BJ (cell line): ENCODE measurements around the gene MUC6. TPM values are rescaled to one million over a fixed set of nuclear protein-coding genes. Genes with fewer than 3 reads are reported as not detected.

Experiments
- CTCF ChIA-PET: fragments of 350-600 bp; formaldehyde crosslinking; extraction: SDS; loops from one replicate; lab custom pipeline; 2021; ENCODE audit warnings: antibody characterized with exemption, inconsistent platforms; lab: Yijun Ruan, JAX
- POLR2A ChIA-PET: fragments of 300-600 bp; sonication (Branson Sonifier 250); formaldehyde crosslinking; extraction: SDS; loops from one replicate; lab custom pipeline; 2021; ENCODE audit warnings: antibody characterized with exemption; lab: Charles Lee
- DNase-seq: peaks from one replicate; pipeline ENCODE4 v3.0.0-alpha.2; 2011; ENCODE audit warnings: low read depth
- H3K27me3 ChIP-seq: 2 replicates; pipeline ENCODE4 v1.6.0; 2011; ENCODE audit warnings: low read length; ENCODE audit not compliant: control insufficient read depth, insufficient read depth
- H3K36me3 ChIP-seq: 2 replicates; pipeline ENCODE4 v1.5.1; 2011; ENCODE audit warnings: low read length; ENCODE audit not compliant: control insufficient read depth, insufficient read depth
- H3K4me3 ChIP-seq: 2 replicates; pipeline ENCODE4 v1.5.1; 2011; ENCODE audit warnings: low read depth, mild to moderate bottlenecking, control low read depth, low read length
- polyA plus RNA-seq: library from polyadenylated mRNA; depleted of rRNA; stranded (reverse); fragments of >200 nt; gene quantifications from 2 replicates; pipeline ENCODE4 v1.2.3, GENCODE V29; 2011
- TF ChIP-seq, protein P1 (sequence below): IDR thresholded peaks from 2 replicates; pipeline ENCODE4 v1.5.1; 2011; ENCODE audit warnings: low read depth, mild to moderate bottlenecking, control low read depth, inconsistent platforms, low read length, moderate library complexity; ENCODE audit not compliant: insufficient read depth

The MUC6 gene
- polyA plus RNA-seq, 1 experiment, result not detected

DNA sequence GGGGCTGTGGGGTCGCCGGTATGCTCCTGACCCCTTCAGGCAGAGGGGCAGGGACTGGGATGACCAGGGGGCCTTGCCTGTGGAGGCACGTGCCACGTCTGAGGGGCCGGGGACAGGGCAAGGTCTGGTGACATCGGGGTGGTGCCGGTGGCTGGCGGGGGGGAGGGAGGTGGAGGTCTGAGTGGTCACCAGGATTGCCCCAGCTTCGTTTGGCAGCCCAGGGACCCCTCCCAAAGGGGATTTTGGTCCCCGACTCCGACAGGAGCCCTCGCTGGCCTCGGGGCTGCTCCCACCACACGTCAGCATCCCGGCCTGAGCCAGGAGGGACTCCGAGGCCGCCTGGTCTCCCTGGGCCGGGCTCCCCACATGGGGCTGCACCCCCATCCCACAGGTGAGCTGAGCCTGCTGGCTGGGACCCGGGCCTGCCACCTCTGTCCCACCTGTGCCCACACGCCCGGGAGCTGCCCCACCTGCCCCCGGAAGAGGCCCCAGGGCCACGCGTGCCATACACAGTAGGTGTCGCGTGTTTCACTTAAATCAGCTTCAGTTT lies 1.1 kb upstream of the MUC6 start:
- no peak overlapping the region for H3K4me3 ChIP-seq
- TF ChIP-seq, protein P1, sequence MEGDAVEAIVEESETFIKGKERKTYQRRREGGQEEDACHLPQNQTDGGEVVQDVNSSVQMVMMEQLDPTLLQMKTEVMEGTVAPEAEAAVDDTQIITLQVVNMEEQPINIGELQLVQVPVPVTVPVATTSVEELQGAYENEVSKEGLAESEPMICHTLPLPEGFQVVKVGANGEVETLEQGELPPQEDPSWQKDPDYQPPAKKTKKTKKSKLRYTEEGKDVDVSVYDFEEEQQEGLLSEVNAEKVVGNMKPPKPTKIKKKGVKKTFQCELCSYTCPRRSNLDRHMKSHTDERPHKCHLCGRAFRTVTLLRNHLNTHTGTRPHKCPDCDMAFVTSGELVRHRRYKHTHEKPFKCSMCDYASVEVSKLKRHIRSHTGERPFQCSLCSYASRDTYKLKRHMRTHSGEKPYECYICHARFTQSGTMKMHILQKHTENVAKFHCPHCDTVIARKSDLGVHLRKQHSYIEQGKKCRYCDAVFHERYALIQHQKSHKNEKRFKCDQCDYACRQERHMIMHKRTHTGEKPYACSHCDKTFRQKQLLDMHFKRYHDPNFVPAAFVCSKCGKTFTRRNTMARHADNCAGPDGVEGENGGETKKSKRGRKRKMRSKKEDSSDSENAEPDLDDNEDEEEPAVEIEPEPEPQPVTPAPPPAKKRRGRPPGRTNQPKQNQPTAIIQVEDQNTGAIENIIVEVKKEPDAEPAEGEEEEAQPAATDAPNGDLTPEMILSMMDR, result no peak
- ChIA-PET POLR2A (no interaction called here), CTCF (no interaction called here)
- H3K27me3 ChIP-seq, result no peaks in the 10 kb centered on the region; the same call in 1 of the 2 replicates
- no peaks in the 10 kb centered on the region for H3K36me3 ChIP-seq
- no peak for DNase-seq

DNA sequence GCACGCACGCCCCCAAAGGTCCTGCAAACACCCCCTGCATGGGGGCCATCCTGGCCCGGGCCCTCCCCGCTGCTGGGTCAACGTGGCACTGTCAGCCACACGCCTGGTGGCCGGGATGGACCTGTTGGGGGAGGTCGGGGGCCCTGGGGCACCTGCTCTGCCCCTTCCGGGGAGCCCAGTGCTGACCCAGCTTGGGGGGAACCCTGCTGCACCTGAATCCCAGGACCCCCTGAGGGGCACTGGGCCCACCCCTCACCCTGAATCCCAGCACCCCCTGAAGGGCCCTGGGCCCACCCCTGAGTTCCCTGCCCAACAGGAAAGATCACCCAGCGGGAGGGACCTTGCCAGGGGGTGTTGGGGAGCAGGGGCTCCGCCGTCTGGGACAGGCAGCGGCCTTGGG lies 413 bp upstream of the MUC6 start:
- CTCF ChIA-PET, result no interaction called here
- Histone ChIP-seq H3K27me3 (no peaks in the 10 kb centered on the region; the same call in 1 of the 2 replicates), H3K4me3 (no peak overlapping the region), H3K36me3 (no peaks in the 10 kb centered on the region)
- POLR2A ChIA-PET, result no interaction called here
- DNase-seq, result no peak
- TF ChIP-seq, protein P1, result no peak

DNA sequence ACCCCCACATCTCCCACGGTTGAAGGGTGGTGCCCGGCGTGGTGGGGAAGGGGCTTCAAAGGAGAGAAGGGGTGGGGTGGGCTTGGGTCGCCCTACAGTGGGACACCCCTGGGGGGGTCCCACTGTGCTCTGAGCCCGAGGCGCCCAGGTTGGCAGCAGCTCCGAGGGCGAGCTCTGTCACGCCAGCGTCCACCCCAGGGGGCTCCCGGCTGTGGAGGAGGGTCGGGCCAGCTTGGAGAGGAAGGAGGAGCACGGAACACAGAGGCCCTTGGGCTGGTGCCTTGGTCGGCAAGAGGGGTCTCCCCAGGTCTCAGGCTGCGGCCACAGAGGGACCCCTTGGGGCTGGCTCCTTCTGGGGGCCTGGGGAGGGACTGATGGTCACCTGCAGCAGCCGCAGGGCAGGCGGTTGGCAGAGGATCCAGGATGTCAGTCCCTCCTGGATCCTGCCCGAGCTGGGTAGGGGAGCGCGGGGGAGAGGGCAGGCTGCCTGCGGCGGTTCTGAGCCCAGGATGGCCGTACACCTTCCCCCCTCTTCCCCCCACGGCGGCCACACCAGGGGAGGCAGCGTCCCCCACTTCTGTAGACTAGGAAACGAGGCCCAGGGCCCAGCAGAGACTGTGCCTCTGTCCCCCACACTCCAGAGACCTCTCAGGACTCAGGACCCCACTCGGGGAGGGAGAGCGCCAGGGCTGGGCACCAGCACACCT lies 788 bp downstream of the MUC6 start:
- DNase-seq, result no peak
- ChIA-PET CTCF (no interaction called here), POLR2A (no interaction called here)
- no peak overlapping the region for H3K4me3 ChIP-seq
- no peaks in the 10 kb centered on the region; the same call in 1 of the 2 replicates for H3K27me3 ChIP-seq
- H3K36me3 ChIP-seq, result no peaks in the 10 kb centered on the region
- TF ChIP-seq, protein P1, result no peak

DNA sequence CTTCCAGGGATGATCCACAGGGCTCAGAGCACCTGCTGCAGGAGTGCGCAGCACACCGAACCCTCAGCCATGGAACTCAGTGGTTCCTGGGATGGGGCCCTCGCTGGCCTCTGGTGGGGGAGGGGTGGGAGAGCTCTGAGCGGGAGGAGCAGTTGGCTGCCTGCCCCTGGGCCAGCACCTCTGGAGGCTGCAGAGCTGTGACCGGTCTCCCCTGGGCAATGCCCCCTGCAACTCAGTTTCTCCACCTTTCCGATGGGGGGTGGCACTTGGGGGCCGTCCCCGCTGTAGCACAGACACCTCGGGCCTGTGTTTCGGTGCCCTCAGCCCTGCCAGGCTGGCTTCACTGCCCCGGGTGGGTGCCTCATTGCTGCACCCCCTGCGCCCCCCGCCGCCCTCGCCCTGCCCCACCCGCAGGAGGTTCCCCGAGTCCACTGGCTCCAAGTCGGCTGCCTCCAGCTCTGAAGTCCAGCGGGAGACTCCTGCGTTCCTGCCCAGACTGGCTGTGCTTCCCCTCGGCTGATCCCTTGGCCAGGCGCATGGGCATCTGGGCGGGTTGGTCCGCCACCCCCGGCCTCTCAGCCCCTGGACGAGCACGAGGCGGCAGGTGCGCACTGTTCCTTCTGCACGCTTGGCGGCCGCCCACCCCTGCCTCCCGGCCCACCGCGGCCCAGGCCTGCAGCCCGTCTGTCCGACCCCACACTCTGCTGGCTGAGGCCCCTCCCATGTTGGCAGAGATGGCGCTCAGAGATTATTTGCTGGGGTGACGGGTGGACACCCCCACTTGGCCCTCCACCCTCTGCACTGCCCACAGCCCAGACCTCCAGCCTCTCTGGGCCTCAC lies 1.8 kb downstream of the MUC6 start:
- ChIA-PET CTCF (no interaction called here), POLR2A (no interaction called here)
- no peak for DNase-seq
- no peaks in the 10 kb centered on the region for H3K36me3 ChIP-seq
- H3K4me3 ChIP-seq, result no peak overlapping the region
- TF ChIP-seq, protein P1, result no peak
- H3K27me3 ChIP-seq, result no peaks in the 10 kb centered on the region; the same call in 1 of the 2 replicates

DNA sequence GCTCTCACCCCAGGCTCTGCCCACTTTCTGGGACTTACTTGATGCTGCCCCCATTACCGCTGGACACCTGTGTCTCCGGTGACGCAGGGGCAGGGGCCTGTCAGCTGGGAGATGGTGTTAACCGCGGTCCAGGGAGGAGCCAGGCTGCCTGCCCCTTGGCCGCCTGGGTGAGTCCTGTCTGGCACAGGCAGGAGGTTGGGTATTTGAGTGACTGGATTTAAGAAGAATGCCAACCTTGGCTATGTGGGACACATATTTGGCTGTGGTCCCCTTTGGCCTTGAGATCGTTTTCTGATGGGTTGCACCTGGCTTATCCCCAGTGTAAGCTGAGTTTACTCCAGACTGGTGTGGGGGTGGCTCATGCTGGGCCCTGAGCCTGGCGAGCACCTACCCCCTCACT lies 2.5 kb downstream of the MUC6 start:
- DNase-seq, result no peak
- ChIA-PET CTCF (no interaction called here), POLR2A (no interaction called here)
- H3K36me3 ChIP-seq, result no peaks in the 10 kb centered on the region
- TF ChIP-seq, protein P1, result no peak
- H3K27me3 ChIP-seq, result no peaks in the 10 kb centered on the region; the same call in 1 of the 2 replicates
- H3K4me3 ChIP-seq, result no peak overlapping the region
